ENCODE results near the gene C1QTNF7. TPM values are rescaled to one million over a fixed set of nuclear protein-coding genes. Genes with fewer than 3 reads are reported as not detected.

The C1QTNF7 gene
- total RNA-seq, 1 donor from 2014 or later: not detected

- Histone ChIP-seq H4K20me1 (ENCODE audit: insufficient read depth, low read length) (no peaks in the 10 kb centered on the region), H3K9me3 (ENCODE audit: insufficient read depth, low read depth, low read length) (no peaks in the 10 kb centered on the region), H3K9ac (ENCODE audit: low read length) (no peak overlapping the region), H3K27ac (ENCODE audit: low read depth, low read length) (no peak overlapping the region), H3K36me3 (ENCODE audit: insufficient read depth, low read length) (no peaks in the 10 kb centered on the region), H3K4me3 (ENCODE audit: insufficient read depth, low read depth, low read length) (no peak overlapping the region), H3K4me2 (ENCODE audit: low read length) (no peak overlapping the region), H3K27me3 (ENCODE audit: insufficient read depth, low read length) (no peaks in the 10 kb centered on the region), H3K4me1 (ENCODE audit: insufficient read depth, low read length) (peaks cover 4% of the 10 kb centered on the region), H3K79me2 (ENCODE audit: insufficient read depth, low read length) (no peaks in the 10 kb centered on the region), H2AFZ (ENCODE audit: low read depth, low read length) (no peak overlapping the region)
- H3K36me3 Mint-ChIP-seq (ENCODE audit: low read depth, unreplicated experiment): no peaks in the 10 kb centered on the region
- H3K27ac Mint-ChIP-seq (ENCODE audit: unreplicated experiment): peak overlapping the region; percentile 41
- H3K4me3 Mint-ChIP-seq (ENCODE audit: unreplicated experiment): no peak overlapping the region
- FAIRE-seq (peak; percentile 17), DNase-seq (ENCODE audit: low read depth) (peak; percentile 72)
- H3K9me3 Mint-ChIP-seq (ENCODE audit: unreplicated experiment): no peaks in the 10 kb centered on the region
- H3K27me3 Mint-ChIP-seq (ENCODE audit: low read depth, unreplicated experiment): no peaks in the 10 kb centered on the region
- no peak for TF ChIP-seq EZH2 (IDR thresholded peaks at IDR 0.05; ENCODE audit: insufficient read depth, low read length)
- TF ChIP-seq, protein P1, sequence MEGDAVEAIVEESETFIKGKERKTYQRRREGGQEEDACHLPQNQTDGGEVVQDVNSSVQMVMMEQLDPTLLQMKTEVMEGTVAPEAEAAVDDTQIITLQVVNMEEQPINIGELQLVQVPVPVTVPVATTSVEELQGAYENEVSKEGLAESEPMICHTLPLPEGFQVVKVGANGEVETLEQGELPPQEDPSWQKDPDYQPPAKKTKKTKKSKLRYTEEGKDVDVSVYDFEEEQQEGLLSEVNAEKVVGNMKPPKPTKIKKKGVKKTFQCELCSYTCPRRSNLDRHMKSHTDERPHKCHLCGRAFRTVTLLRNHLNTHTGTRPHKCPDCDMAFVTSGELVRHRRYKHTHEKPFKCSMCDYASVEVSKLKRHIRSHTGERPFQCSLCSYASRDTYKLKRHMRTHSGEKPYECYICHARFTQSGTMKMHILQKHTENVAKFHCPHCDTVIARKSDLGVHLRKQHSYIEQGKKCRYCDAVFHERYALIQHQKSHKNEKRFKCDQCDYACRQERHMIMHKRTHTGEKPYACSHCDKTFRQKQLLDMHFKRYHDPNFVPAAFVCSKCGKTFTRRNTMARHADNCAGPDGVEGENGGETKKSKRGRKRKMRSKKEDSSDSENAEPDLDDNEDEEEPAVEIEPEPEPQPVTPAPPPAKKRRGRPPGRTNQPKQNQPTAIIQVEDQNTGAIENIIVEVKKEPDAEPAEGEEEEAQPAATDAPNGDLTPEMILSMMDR (IDR thresholded peaks at IDR 0.05; ENCODE audit: insufficient read depth, low read depth, low read length): no peak
- peaks cover 13% of the 10 kb centered on the region for H3K4me1 Mint-ChIP-seq (ENCODE audit: low read depth, unreplicated experiment)
Measured at GRCh38 chr4:15420642-15421041, 7.2 kb upstream of the C1QTNF7 start.

GRCh38 chr4:15423285-15423711 lies 4.5 kb upstream of the C1QTNF7 start:
- H3K9me3 Mint-ChIP-seq (ENCODE audit: unreplicated experiment): no peaks in the 10 kb centered on the region
- no peak overlapping the region for H3K4me2 ChIP-seq (ENCODE audit: low read length)
- FAIRE-seq: no peak

GRCh38 chr4:15425520-15425919 lies 2.3 kb upstream of the C1QTNF7 start:
- no peaks in the 10 kb centered on the region for H3K27me3 Mint-ChIP-seq (ENCODE audit: low read depth, unreplicated experiment)
- Histone ChIP-seq H3K79me2 (ENCODE audit: insufficient read depth, low read length) (no peaks in the 10 kb centered on the region), H3K9me3 (ENCODE audit: insufficient read depth, low read depth, low read length) (no peaks in the 10 kb centered on the region), H3K27me3 (ENCODE audit: insufficient read depth, low read length) (no peaks in the 10 kb centered on the region), H3K9ac (ENCODE audit: low read length) (no peak overlapping the region), H4K20me1 (ENCODE audit: insufficient read depth, low read length) (no peaks in the 10 kb centered on the region), H2AFZ (ENCODE audit: low read depth, low read length) (no peak overlapping the region), H3K4me1 (ENCODE audit: insufficient read depth, low read length) (peaks cover 1% of the 10 kb centered on the region), H3K36me3 (ENCODE audit: insufficient read depth, low read length) (no peaks in the 10 kb centered on the region), H3K27ac (ENCODE audit: low read depth, low read length) (no peak overlapping the region), H3K4me2 (ENCODE audit: low read length) (no peak overlapping the region), H3K4me3 (ENCODE audit: insufficient read depth, low read depth, low read length) (no peak overlapping the region)
- H3K9me3 Mint-ChIP-seq (ENCODE audit: unreplicated experiment): no peaks in the 10 kb centered on the region
- TF ChIP-seq, protein P1 (IDR thresholded peaks at IDR 0.05; ENCODE audit: insufficient read depth, low read depth, low read length): no peak
- TF ChIP-seq EZH2 (IDR thresholded peaks at IDR 0.05; ENCODE audit: insufficient read depth, low read length): no peak
- DNase-seq (ENCODE audit: low read depth): no peak
- H3K4me3 Mint-ChIP-seq (ENCODE audit: unreplicated experiment): no peak overlapping the region
- no peaks in the 10 kb centered on the region for H3K36me3 Mint-ChIP-seq (ENCODE audit: low read depth, unreplicated experiment)
- peaks cover 7% of the 10 kb centered on the region for H3K4me1 Mint-ChIP-seq (ENCODE audit: low read depth, unreplicated experiment)
- H3K27ac Mint-ChIP-seq (ENCODE audit: unreplicated experiment): no peak overlapping the region
- peak; percentile 9 for FAIRE-seq

More at GRCh38 chr4:15423285-15423711, 4.5 kb upstream of the C1QTNF7 start:
- H3K36me3 ChIP-seq (ENCODE audit: insufficient read depth, low read length): no peaks in the 10 kb centered on the region
- TF ChIP-seq, protein P1 (IDR thresholded peaks at IDR 0.05; ENCODE audit: insufficient read depth, low read depth, low read length): no peak
- no peak for TF ChIP-seq EZH2 (IDR thresholded peaks at IDR 0.05; ENCODE audit: insufficient read depth, low read length)
- Mint-ChIP-seq H3K4me1 (ENCODE audit: low read depth, unreplicated experiment) (peaks cover 13% of the 10 kb centered on the region), H3K27ac (ENCODE audit: unreplicated experiment) (no peak overlapping the region), H3K4me3 (ENCODE audit: unreplicated experiment) (no peak overlapping the region), H3K27me3 (ENCODE audit: low read depth, unreplicated experiment) (no peaks in the 10 kb centered on the region), H3K36me3 (ENCODE audit: low read depth, unreplicated experiment) (no peaks in the 10 kb centered on the region)
- no peak overlapping the region for H2AFZ ChIP-seq (ENCODE audit: low read depth, low read length)
- no peaks in the 10 kb centered on the region for H3K27me3 ChIP-seq (ENCODE audit: insufficient read depth, low read length)
- no peaks in the 10 kb centered on the region for H4K20me1 ChIP-seq (ENCODE audit: insufficient read depth, low read length)
- H3K4me1 ChIP-seq (ENCODE audit: insufficient read depth, low read length): peaks cover 4% of the 10 kb centered on the region
- no peaks in the 10 kb centered on the region for H3K9me3 ChIP-seq (ENCODE audit: insufficient read depth, low read depth, low read length)
- no peak overlapping the region for H3K9ac ChIP-seq (ENCODE audit: low read length)
- H3K4me3 ChIP-seq (ENCODE audit: insufficient read depth, low read depth, low read length): no peak overlapping the region
- DNase-seq (ENCODE audit: low read depth): no peak
- H3K79me2 ChIP-seq (ENCODE audit: insufficient read depth, low read length): no peaks in the 10 kb centered on the region
- no peak overlapping the region for H3K27ac ChIP-seq (ENCODE audit: low read depth, low read length)

Measured in astrocyte (in vitro differentiated cells and primary cell).